DOHH2 (cell line): ENCODE results near the gene STRN4.

Source experiments
- H3F3A ChIP-seq: fragments of 200-600 bp; sonication (generic), shearing (Covaris generic); 2 replicates; pipeline ENCODE4 v1.6.0; 2016; ENCODE audit warnings: antibody characterized with exemption, mild to moderate bottlenecking; ENCODE audit not compliant: control insufficient read depth, insufficient read depth
- H3K27ac ChIP-seq: fragments of 200-600 bp; sonication (generic); 2 replicates; pipeline ENCODE4 v1.5.1; 2014; ENCODE audit warnings: low read depth, mild to moderate bottlenecking, low read length, moderate library complexity
- H3K27me3 ChIP-seq: fragments of 200-600 bp; sonication (generic); 2 replicates; pipeline ENCODE4 v1.6.1; 2014; ENCODE audit warnings: mild to moderate bottlenecking, low read length, mixed read lengths; ENCODE audit not compliant: control insufficient read depth
- H3K36me3 ChIP-seq: fragments of 200-600 bp; sonication (generic); 2 replicates; pipeline ENCODE4 v1.6.1; 2014; ENCODE audit warnings: mild to moderate bottlenecking, low read length, moderate library complexity, mixed read lengths; ENCODE audit not compliant: control insufficient read depth
- H3K4me1 ChIP-seq: fragments of 200-600 bp; sonication (generic); 2 replicates; pipeline ENCODE4 v1.6.1; 2014; ENCODE audit warnings: mild to moderate bottlenecking, low read length, mixed read lengths; ENCODE audit not compliant: control insufficient read depth
- H3K4me2 ChIP-seq: fragments of 200-600 bp; sonication (generic); 2 replicates; pipeline ENCODE4 v1.6.0; 2014; ENCODE audit warnings: mild to moderate bottlenecking, low read length, moderate library complexity
- H3K4me3 ChIP-seq: fragments of 200-600 bp; sonication (generic); 2 replicates; pipeline ENCODE4 v1.5.1; 2014; ENCODE audit warnings: mild to moderate bottlenecking, low read length, mixed read lengths
- H3K79me2 ChIP-seq: fragments of 200-600 bp; sonication (generic); 2 replicates; pipeline ENCODE4 v1.6.1; 2014; ENCODE audit warnings: mild to moderate bottlenecking, low read length, mixed read lengths; ENCODE audit not compliant: control insufficient read depth
- H3K9me2 ChIP-seq: fragments of 200-600 bp; sonication (generic); replicated peaks from 2 replicates; pipeline ENCODE4 v1.6.1; 2014; ENCODE audit warnings: mild to moderate bottlenecking, low read length, mixed read lengths; ENCODE audit not compliant: control insufficient read depth
- H3K9me3 ChIP-seq: fragments of 200-600 bp; sonication (generic); 2 replicates; pipeline ENCODE4 v1.6.1; 2014; ENCODE audit warnings: antibody characterized with exemption, low read length, mixed read lengths; ENCODE audit not compliant: control insufficient read depth, insufficient read depth
- H4K20me1 ChIP-seq: fragments of 200-600 bp; sonication (generic); 2 replicates; pipeline ENCODE4 v1.6.0; 2014; ENCODE audit warnings: low read depth, mild to moderate bottlenecking, antibody characterized with exemption, low read length, moderate library complexity; ENCODE audit not compliant: control insufficient read depth, insufficient read depth
- CTCF ChIP-seq: fragments of 200-600 bp; sonication (generic); IDR thresholded peaks from one replicate; pipeline ENCODE4 v1.5.1; 2014; ENCODE audit warnings: antibody characterized with exemption, mild to moderate bottlenecking, low read depth, low read length; ENCODE audit not compliant: poor library complexity, severe bottlenecking
- EZH2phosphoT487 ChIP-seq: fragments of 200-600 bp; sonication (generic); IDR thresholded peaks from 2 replicates; pipeline ENCODE4 v1.6.1; 2017; ENCODE audit warnings: borderline replicate concordance, mild to moderate bottlenecking, antibody characterized with exemption, low read length, moderate library complexity, mixed read lengths

STRN4 gene

GRCh38 chr19:46725859-46726393 lies 20.3 kb downstream of the STRN4 start:
- peaks cover 98% of the 10 kb centered on the region for H3K36me3 ChIP-seq
- H3K27ac ChIP-seq = no peak overlapping the region
- H3K79me2 ChIP-seq = peaks cover 23% of the 10 kb centered on the region

GRCh38 chr19:46725036-46725820 lies 21.0 kb downstream of the STRN4 start:
- Histone ChIP-seq H3K4me1 (peaks cover 38% of the 10 kb centered on the region), H3K9me3 (no peaks in the 10 kb centered on the region), H3K27ac (no peak overlapping the region), H3K9me2 (no peaks in the 10 kb centered on the region), H3K79me2 (peaks cover 23% of the 10 kb centered on the region), H4K20me1 (peaks cover 6% of the 10 kb centered on the region; the same call in 1 of the 2 replicates), H3K4me2 (no peak overlapping the region), H3K36me3 (peaks cover 98% of the 10 kb centered on the region), H3K4me3 (no peak overlapping the region), H3K27me3 (no peaks in the 10 kb centered on the region), H3F3A (no peaks in the 10 kb centered on the region)
- TF ChIP-seq CTCF (no peak), EZH2phosphoT487 (no peak)

More at GRCh38 chr19:46725859-46726393, 20.3 kb downstream of the STRN4 start:
- H3K4me3 ChIP-seq = no peak overlapping the region
- H3K9me2 ChIP-seq = no peaks in the 10 kb centered on the region
- no peak overlapping the region for H3K4me2 ChIP-seq
- H3K4me1 ChIP-seq = peaks cover 31% of the 10 kb centered on the region
- TF ChIP-seq CTCF (no peak), EZH2phosphoT487 (no peak)
- no peaks in the 10 kb centered on the region for H3K9me3 ChIP-seq
- H4K20me1 ChIP-seq = peaks cover 6% of the 10 kb centered on the region; the same call in 1 of the 2 replicates
- H3K27me3 ChIP-seq = no peaks in the 10 kb centered on the region
- H3F3A ChIP-seq = no peaks in the 10 kb centered on the region

- Histone ChIP-seq H4K20me1 (peaks cover 6% of the 10 kb centered on the region; the same call in 1 of the 2 replicates), H3K9me3 (no peaks in the 10 kb centered on the region), H3K27ac (no peak overlapping the region), H3K4me2 (no peak overlapping the region), H3K36me3 (peaks cover 98% of the 10 kb centered on the region), H3K4me1 (peaks cover 46% of the 10 kb centered on the region), H3K9me2 (no peaks in the 10 kb centered on the region), H3K27me3 (no peaks in the 10 kb centered on the region), H3K4me3 (no peak overlapping the region), H3K79me2 (peaks cover 21% of the 10 kb centered on the region), H3F3A (peaks cover 2% of the 10 kb centered on the region)
- TF ChIP-seq EZH2phosphoT487 (no peak), CTCF (no peak)
These were observed 21.8 kb downstream of the STRN4 start for GRCh38 chr19:46724468-46724867.
